Measurements from ENCODE around the gene AMZ1.

AMZ1 gene

DNA sequence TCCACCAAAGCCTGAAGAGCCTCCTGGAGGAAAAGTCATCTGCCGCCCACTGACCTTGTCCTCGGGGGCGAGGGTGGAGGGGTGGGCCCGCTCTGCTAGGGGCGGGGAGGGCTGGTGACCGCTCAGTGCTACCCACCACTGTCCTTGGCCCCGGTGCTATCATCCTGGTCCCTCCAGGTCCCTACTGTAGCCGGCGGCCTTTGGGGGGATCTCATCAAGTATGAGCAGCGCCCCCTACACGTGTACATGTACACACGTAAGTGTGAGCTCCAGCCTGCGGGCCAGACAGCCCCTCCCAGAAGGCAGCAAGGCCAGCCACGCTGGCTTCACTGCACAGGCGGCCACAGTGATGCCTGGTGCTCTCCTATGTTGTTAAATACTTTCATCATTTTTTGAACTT, 36.7 kb upstream of the AMZ1 start:
- H3K27ac ChIP-seq, result no peak overlapping the region
- DNase-seq (ENCODE audit: low read depth, low spot score), result no peak

DNA sequence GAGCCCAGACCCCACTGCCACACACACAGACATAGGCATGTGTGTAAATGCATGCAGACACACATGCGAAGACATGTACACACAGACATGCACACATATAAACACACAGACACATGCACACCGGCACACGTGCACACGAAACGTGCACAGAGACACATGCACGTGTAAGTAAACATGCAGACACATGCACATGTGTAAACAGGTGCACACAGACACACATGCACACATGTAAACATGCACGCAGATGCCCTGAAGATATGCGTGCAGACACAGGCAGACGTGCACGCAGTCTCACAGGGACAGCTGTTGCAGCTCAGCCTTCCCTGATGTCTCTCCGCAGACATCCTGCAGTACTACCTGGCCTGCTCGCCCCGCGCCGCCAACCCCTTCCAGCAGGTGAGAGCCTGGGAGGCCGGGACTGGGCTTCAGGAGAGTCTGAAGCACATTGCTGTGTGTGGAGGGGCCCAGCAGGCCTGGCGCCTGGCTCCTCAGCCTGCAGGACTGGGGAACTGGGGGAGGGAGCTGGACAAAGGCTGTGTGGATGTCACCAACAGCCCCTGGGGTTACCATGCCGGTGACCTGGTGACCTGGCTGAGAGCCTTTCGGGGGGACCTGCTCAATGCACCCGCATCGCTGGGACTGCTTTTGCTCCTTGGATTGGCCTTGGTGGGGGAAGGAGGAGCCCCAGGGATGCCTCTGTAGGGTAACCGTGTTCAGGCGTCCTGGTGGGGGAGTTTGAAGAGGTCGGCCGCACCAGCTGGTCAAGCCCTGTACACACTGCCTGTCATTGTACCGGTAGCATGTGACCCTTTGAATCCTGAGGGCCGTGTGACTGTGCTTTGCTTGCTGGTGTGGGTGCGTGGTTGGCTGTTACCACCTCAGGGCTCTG, 35.9 kb upstream of the AMZ1 start:
- no peak for DNase-seq (ENCODE audit: low read depth, low spot score)
- H3K27ac ChIP-seq, result no peak overlapping the region

DNA sequence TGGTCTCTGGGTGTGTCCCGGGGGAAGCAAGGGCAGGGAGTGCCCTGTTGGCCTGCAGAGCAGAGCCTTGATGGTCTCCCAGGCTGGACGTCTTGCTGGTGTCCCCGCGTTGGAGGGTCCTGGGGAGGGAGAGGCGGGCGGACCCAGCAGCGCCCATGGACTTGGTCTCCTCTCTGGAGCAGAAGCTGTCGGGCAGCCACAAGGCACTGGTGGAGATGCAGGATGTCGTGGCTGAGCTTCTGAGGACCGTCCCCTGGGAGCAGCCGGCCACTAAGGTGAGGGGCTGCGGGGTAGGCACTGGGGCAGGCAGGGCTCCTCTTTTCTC, 35.3 kb upstream of the AMZ1 start:
- no peak for DNase-seq (ENCODE audit: low read depth, low spot score)
- H3K27ac ChIP-seq, result no peak overlapping the region

DNA sequence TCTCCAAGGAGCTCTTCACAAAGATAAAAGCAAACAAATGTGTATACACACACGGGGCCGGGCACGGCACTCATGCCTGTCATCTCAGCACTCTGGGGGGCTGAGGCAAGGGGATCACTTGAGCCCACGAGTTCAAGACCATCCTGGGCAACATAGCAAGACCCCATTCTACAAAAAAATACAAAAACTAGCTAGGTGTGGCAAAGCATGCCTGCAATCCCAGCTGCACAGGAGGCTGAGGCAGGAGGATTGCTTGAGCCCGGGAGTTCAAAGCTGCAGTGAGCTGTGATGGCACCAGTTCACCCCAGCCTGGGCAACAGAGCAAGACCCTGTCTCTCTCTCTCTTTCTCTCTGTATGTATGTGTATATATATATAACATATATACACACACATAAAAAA, 33.9 kb upstream of the AMZ1 start:
- DNase-seq (ENCODE audit: low read depth, low spot score), result no peak
- no peak overlapping the region for H3K27ac ChIP-seq

DNA sequence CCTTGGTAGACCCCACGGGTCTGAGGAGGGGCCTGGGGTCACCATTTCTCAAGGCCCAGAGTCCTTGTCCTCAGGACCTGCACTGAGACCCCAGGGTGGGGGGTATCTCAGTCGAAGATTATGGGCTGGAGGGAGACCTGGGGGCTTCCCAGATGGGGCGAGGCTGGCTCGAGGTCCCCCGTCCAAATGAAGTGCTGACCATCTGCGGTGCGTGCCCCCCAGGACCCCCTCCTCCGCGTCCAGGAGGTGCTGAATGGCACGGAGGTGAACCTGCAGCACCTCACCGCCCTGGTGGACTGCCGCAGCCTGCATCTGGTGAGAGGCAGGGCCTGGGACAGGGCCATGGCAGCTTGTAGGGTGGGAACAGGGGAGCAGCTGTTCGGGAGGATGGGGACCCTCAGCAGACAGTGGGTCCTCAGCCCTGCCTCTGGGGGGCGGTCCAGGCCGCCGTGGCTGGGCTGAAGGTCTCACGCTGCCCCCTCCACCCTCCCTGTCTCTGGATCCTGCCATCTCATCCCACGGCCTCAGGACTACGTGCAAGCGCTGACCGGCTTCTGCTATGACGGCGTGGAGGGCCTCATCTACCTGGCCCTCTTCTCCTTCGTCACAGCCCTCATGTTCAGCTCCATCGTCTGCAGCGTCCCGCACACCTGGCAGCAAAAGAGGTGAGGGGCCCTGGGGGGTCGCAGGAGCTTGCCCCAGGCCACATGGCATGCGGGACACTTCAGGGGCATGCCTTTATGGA, 32.0 kb upstream of the AMZ1 start:
- H3K27ac ChIP-seq, result no peak overlapping the region
- DNase-seq (ENCODE audit: low read depth, low spot score), result no peak

DNA sequence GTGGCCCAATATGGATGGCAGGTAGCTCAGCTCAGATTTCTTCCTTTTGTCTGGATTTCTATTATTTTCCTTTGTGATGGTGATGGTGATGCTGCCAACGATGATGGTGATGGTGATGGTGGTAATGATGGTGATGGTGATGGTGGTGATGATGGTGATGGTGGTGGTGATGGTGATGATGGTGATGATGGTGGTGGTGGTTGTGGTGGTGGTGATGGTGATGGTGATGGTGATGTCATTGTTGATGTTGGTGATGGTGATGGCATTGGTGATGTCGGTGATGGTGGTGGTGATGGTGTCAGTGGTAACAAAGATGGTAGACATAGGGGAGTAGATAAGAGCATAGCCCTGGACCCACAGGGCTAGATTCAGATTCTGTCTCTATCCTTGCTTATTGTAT, 30.8 kb upstream of the AMZ1 start:
- DNase-seq (ENCODE audit: low read depth, low spot score), result no peak
- no peak overlapping the region for H3K27ac ChIP-seq

DNA sequence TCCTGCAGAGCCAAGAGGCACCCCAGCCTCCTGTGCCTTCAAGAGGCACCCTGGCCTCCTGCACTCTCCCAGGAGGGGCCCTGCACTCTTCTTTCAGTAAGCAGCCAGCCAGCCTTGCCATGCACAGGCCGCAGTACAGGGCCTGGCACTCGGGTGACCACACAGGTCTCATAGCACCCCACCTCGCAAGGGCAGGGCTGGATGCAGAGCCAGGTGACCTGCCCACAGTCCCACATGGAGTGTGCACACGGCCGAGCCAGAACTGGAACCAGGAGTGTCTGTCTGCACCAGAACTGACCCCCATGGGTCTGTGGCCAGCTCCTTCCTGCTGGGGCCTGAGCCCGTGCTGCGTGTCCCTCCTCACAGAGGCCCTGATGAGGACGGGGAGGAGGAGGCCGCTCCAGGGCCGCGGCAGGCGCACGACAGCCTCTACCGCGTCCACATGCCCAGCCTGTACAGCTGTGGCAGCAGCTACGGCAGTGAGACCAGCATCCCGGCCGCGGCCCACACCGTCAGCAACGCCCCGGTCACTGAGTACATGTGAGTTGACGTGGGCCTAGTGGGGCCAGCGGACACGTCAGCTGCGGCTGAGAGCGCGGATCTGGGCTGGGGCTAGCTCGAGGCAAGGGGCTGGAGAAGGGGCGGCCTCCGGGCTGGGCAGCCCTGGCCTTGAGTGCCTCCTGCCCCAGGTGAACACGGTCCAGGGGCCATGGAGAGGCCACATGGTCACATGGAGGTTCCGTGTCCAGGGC, 29.9 kb upstream of the AMZ1 start:
- DNase-seq (ENCODE audit: low read depth, low spot score), result no peak
- H3K27ac ChIP-seq, result no peak overlapping the region

DNA sequence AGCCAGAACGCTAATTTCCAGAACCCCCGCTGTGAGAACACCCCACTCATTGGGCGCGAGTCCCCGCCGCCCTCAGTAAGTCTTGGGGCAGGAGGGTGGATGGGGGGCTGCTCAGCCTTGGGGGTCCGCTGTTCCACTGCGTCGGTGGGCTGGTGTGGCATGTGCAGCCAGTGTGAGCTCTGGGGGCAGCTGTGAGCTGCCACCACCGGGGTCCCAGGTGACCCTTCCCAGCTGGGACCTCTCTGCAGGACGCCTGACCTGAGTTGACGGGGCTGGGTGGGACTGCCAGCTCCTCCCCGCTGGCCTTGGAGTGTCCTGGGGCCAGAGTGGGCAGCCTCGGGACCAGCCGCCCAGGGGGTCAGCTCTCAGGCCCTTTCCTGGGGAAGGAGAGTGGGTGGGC, 29.1 kb upstream of the AMZ1 start:
- no peak overlapping the region for H3K27ac ChIP-seq
- no peak for DNase-seq (ENCODE audit: low read depth, low spot score)

DNA sequence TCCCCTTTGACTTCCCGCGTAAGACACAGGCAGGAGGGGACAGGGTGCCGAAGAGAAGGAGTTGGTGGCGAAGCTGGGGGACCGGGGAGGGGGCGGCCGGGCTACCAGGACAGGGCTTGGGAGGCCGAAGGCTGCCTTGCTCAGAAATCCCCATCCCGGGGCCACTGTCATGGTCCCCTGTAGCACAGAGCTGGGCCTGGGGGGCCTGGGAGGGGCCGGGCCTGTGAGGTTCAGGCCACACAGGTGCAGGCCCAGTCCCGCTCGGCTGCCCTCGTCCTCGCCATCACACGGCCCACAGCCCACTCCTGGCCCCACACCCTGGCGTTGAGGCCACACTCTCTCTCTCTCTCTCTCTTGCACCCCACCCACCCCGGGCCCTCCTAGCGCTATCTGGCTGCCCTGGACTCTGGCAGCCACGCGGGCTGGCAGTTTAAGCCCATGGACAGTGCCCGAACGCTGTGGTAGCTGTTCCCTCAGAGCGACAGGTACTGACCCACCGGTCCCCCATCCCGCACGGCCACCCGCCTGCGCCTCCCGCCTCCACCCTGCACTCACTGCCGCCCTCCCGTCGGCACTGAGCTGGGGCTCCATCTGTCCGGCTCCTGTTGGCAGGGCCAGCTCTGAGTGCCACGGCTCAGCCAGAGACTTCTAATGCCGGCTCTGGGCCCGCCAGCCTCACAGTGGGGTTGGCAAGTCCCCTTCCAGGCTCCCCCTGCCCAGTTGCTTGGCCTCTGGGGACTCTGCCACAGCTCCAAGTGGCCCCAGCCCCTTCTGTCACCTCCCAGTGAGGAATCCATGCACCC, 28.2 kb upstream of the AMZ1 start:
- no peak overlapping the region for H3K27ac ChIP-seq
- no peak for DNase-seq (ENCODE audit: low read depth, low spot score)

DNA sequence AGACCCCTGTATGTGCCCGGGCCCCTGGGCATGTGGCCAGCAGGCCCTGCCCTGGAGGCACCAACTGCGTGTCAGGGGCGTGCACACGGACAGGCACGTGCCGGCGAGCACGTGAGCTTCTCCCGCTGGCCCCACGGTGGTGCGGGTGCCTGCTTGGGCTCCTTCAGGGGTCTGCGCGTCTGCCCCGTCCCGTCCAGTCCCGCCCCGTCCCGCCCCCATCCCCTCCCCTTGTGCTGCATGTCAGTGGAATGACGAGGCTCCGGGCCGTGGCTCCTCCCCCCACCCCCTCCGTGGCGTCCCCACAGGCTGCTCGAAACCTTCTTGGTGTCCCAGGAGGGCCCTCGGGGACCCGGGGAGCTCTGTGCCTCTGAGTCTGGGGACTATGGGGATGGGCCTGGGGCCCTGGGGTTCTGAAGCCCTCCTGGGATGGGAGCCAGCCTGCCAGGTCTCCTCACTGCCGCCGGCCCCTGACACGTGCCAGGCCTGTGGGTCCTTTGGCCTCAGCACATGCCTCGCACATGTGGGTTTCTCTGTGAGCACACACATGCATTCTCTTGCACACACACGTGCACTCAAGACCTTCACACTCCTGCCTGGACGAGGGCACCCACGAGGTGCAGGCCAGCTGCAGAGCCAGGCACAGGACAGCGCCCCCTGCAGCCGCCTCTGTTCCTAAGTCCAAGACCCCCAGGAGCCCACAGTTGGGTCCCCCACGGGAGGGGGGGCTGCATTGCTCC, 27.5 kb upstream of the AMZ1 start:
- DNase-seq (ENCODE audit: low read depth, low spot score), result no peak
- H3K27ac ChIP-seq, result no peak overlapping the region

DNA sequence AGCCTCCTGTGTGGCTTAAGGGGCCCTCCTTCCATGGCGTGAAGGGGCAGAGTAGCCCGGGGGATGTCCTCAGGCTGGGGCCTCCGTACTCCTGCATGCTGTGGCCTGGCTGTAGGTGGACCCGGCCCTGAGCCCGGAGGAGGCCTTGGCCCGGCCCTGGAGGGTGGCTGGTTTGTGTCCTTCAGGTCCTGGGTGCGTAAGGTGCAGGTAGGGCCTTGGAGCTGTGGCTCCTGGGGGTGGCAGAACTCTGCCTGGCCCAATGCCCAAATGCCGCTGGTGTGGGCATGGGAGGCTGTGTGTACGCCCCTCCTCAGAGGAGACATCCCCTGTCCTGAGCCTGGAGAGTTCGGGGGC, 26.9 kb upstream of the AMZ1 start:
- DNase-seq (ENCODE audit: low read depth, low spot score), result no peak
- no peak overlapping the region for H3K27ac ChIP-seq

DNA sequence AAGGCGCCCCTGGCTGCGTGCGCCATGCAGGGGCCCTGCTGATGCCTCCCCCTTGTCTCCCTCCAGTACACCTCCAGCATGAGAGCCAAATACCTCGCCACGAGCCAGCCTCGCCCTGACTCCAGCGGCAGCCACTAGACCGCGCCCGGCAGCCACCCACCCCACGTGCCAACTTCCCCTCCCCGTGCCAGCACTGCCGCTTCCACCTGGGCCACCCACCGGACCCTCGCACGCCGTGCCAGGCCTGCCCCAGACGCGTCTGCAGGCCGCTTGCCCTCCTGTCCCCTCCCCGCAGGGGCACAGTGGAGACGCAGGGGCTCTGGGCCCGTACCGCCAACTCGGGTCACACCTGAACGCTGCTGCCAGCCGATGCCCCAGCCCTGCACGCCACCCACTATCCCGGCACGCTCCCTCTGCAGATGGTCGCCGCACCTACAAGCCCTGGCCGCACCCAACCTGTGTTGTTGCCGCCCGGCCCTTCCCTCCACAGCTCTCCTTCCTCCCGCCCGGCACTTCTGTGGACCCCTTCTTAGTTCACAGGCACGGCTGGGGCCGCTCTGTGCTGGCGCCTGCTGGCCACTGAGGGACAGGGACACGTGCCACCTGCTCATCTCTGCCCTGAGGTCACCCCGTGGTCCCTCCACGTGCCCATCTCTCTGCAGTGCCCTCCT, 26.3 kb upstream of the AMZ1 start:
- no peak overlapping the region for H3K27ac ChIP-seq
- DNase-seq (ENCODE audit: low read depth, low spot score), result no peak

DNA sequence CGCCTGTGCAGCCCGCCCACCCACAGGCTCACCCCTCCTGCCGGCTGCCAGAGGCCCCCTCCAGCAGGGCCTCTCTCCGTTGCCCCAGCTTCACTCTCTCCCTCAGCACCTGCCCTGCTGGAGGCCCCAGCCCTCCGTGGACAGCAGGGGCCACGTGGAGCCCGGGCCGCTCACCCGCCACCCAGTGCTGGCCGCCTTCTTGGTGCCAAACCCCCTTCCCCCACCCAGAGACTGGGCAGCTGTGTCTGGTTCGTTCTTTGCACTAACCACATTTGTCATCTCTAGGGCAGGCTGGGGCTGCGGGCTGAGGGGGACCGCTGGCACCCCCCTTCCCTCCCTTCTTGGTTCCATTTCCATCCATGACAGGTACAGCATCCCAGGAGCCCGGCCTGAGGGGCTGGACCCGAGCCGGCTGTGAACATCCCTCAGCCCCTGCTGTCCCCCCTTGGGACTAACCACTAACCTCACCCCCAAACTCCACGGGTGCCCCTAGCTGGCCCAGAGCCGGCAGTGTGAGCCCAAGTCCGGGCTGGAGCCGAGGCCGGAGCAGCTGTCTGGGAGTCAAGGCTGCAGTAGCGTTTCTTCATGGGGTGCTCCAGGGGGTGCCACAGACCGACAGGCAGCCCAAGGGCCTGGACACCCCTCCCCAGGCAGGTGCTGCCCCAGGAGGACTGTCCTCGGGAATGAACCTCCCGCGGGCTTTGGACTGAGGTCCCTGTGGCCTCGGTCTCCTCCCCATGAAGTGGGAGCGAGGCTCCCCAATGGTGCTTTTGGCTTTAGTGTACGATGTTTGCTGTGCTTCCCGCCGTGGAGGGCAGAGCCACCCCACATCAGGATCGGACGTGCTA, 25.5 kb upstream of the AMZ1 start:
- no peak for DNase-seq (ENCODE audit: low read depth, low spot score)

DNA sequence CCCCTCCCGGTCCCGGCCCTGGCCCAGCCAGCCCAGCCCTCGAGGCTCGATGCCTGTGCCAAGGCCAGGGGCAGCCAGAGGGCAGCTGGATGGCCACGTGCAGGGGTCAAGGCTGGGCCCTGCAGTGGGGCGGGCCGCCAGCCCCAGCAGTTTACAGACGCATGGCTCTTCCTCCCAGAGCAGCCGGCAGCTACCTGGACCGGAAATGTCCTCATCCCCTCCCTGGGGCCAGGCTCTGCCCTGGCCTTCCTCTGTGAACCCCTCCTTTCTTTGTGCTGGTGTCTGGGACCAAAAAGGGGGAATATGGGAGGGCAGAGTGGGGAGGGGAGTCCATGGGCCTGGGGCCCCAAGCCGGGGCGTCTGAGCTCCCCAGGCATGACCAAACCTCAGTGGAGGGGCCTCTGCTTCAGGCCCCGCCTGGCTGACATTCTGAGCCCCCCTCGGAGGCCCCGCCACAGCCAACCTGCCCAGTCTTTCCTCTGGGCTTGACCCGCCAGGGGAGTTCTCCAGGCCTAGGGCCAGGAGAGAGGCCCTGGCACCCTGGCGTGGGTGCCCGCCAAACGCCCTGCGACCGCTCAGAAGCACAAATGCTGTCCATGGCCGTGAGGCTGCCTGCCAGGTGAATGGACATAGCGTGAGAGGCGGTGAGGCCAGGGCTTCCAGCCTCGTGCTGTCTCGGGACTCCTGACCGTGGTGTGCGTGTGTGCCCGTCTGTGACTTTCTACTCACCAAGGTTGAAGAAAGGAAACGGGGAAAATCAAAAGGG, 24.7 kb upstream of the AMZ1 start:
- no peak overlapping the region for H3K27ac ChIP-seq
- no peak for DNase-seq (ENCODE audit: low read depth, low spot score)

More for the DNA sequence above, 25.5 kb upstream of the AMZ1 start:
- no peak overlapping the region for H3K27ac ChIP-seq

DNA sequence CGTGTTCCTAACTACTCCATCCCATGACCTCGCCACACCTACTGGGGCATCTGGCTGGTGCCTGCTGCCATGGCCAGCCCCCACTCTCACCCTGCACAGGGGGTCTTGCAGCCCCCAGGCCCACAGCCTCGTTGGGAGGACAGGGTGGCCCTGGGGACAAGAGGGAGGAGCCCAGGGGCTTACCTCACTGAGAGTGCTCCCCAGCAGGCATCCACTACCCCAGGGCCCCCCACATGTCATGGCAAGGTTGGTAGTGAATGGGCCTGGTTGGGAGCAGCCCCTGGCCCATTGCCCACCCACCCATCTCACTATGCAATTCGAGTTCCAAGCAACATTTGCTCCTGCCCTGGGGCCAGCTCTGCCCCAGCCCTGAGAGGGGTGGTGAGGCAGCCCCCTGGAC, 24.0 kb upstream of the AMZ1 start:
- no peak for DNase-seq (ENCODE audit: low read depth, low spot score)

DNA sequence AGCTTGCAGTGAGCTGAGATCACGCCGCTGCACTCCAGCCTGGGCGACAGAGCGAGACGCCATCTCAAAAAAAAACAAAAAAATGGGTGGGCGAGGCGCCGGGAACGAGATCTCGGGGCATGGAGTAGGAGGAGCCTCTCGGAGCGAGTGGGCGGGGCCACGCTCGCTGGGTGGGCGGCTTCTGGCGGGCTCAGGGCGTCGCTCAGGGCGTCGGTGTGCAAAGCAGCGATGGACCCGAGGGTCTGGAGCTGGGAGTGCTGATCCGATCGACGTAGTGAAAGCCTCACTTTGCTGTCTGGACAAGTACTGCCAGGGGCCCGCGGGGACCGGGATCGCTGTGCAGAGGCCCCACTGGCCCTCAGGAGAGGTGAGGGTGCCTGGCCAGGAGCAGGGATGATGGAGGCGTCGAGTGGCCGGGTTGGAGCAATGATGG, 22.6 kb upstream of the AMZ1 start:
- H3K27ac ChIP-seq, result no peak overlapping the region
- no peak for DNase-seq (ENCODE audit: low read depth, low spot score)

More for the DNA sequence above, 24.0 kb upstream of the AMZ1 start:
- H3K27ac ChIP-seq, result no peak overlapping the region

DNA sequence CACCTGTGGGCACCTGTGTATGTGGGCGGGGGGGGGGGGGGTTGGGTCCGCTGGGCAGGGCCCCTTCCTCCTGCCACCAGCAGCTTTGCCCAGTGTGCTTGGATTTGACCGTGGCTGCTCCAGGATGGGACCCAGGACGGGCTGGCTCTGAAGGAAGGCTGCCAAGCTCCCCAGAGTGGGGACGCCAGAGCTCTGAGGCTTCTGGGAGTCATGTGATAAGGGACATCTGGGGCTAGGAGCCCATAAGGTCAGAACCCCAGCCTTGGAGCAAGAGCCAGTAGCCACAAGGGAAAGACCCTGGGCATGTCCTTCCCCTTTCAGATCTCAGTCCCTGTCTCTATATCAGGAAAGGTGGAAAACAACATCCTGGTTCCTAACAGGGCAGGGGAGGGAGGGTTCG, 21.8 kb upstream of the AMZ1 start:
- DNase-seq (ENCODE audit: low read depth, low spot score), result no peak

More for the DNA sequence above, 21.8 kb upstream of the AMZ1 start:
- no peak overlapping the region for H3K27ac ChIP-seq
